ENCODE data around the gene MCF2L2. TPM values are rescaled to one million over a fixed set of nuclear protein-coding genes. Genes with fewer than 3 reads are reported as not detected.

Gene MCF2L2
- total and polyA plus RNA-seq, 2 experiments from 2014 or later: 6.7 to 14.6 TPM

GRCh38 chr3:183283886-183284285, 144.5 kb downstream of the MCF2L2 start:
- H4K20me1 ChIP-seq (replicated peaks; ENCODE audit: insufficient read depth): no peaks in the 10 kb centered on the region; the same call in 1 of the 2 replicates
- H3F3A ChIP-seq (replicated peaks; ENCODE audit: low read depth): no peaks in the 10 kb centered on the region
- no peaks in the 10 kb centered on the region for H3K9me2 ChIP-seq (ENCODE audit: insufficient read depth)
- H3K79me2 ChIP-seq (replicated peaks; ENCODE audit: insufficient read depth): no peaks in the 10 kb centered on the region
- H3K4me1 Mint-ChIP-seq: peaks cover 7% of the 10 kb centered on the region
- H3K36me3 ChIP-seq (ENCODE audit: insufficient read depth): peaks cover 2% of the 10 kb centered on the region; the same call in 1 of the 2 replicates
- no peak overlapping the region for H3K4me3 ChIP-seq
- TF ChIP-seq EZH2 (IDR thresholded peaks at IDR 0.05; ENCODE audit: low read depth, unreplicated experiment) (no peak), ZNF462 (CRISPR knock-in tag; IDR thresholded peaks at IDR 0.05) (no peak), POLR2AphosphoS5 (IDR thresholded peaks at IDR 0.05; ENCODE audit: low read depth) (no peak), ZNF331 (CRISPR knock-in tag; IDR thresholded peaks at IDR 0.05; ENCODE audit: low read depth) (no peak), STAT1 (IDR thresholded peaks at IDR 0.05; ENCODE audit: unreplicated experiment) (no peak), ETS1 (IDR thresholded peaks at IDR 0.05) (no peak), ZNF114 (CRISPR knock-in tag; IDR thresholded peaks at IDR 0.05) (no peak), EZH2phosphoT487 (IDR thresholded peaks at IDR 0.05; ENCODE audit: unreplicated experiment) (no peak), REST (IDR thresholded peaks at IDR 0.05; ENCODE audit: unreplicated experiment) (no peak), CREB1 (CRISPR knock-in tag; IDR thresholded peaks at IDR 0.05; ENCODE audit: low read depth) (no peak), CTCF (conservative IDR thresholded peaks at IDR 0.05; ENCODE audit: low read depth in 2 of 2) (no peak), JUNB (IDR thresholded peaks at IDR 0.05; ENCODE audit: unreplicated experiment) (no peak), NANOG (IDR thresholded peaks at IDR 0.05; ENCODE audit: borderline replicate concordance) (no peak)
- H3K4me2 ChIP-seq: no peak overlapping the region
- peaks cover 3% of the 10 kb centered on the region; the same call in 1 of the 3 replicates for H3K36me3 Mint-ChIP-seq (ENCODE audit: low read depth)
- no peak overlapping the region for H3K4me3 Mint-ChIP-seq
- no peak for ATAC-seq
- DNase-seq (ENCODE audit: low spot score): no peak
- peaks cover 8% of the 10 kb centered on the region; the same call in 1 of the 2 replicates for H3K4me1 ChIP-seq (ENCODE audit: insufficient read depth)
- H3K27me3 ChIP-seq (ENCODE audit: insufficient read depth): no peaks in the 10 kb centered on the region
- H3K27ac ChIP-seq (ENCODE audit: low read depth): no peak overlapping the region
- no peak overlapping the region for H3K27ac Mint-ChIP-seq
- no peak overlapping the region for H2AFZ ChIP-seq
- no peaks in the 10 kb centered on the region for H3K27me3 Mint-ChIP-seq (ENCODE audit: insufficient read depth, low read depth, poor library complexity)
- no peaks in the 10 kb centered on the region for H3K9me3 Mint-ChIP-seq

Data from GM23338 (cell line).